M059J (cell line): ENCODE measurements around the gene RHAG. TPM values are rescaled to one million over a fixed set of nuclear protein-coding genes. Genes with fewer than 3 reads are reported as not detected.

Experiments used
- DNase-seq: peaks from one replicate; pipeline ENCODE4 v3.0.0-alpha.2; 2012; ENCODE audit warnings: low read depth
- total RNA-seq: library from RNA; depleted of rRNA; stranded (reverse); fragments of >200 nt; shearing (Covaris generic); gene quantifications from 2 replicates; pipeline ENCODE4 v1.2.3, GENCODE V29; 2014; rRNA removed

RHAG gene
- total RNA-seq, 1 experiment from 2014 or later = not detected

GRCh38 chr6:49564552-49564951 lies 72.1 kb downstream of the RHAG start:
- DNase-seq = no peak

- no peak for DNase-seq
These were observed 73.4 kb downstream of the RHAG start for GRCh38 chr6:49563006-49563886.

- DNase-seq = no peak
These were observed 78.4 kb downstream of the RHAG start for GRCh38 chr6:49558238-49558637.

GRCh38 chr6:49557177-49557576 lies 79.5 kb downstream of the RHAG start:
- no peak for DNase-seq

GRCh38 chr6:49556429-49556837 lies 80.2 kb downstream of the RHAG start:
- peak; percentile 94 for DNase-seq

GRCh38 chr6:49555951-49556350 lies 80.7 kb downstream of the RHAG start:
- peak; percentile 36 for DNase-seq

Other genes with a start within 250 kb of the RHAG start
- 9.3 and 16.7 TPM in 2 replicates for gene MMUT, start 173.6 kb downstream of the RHAG start, total RNA-seq
- gene CENPQ, start 173.5 kb downstream of the RHAG start, total RNA-seq = 32.4 and 34.8 TPM in 2 replicates
- gene GLYATL3, start 136.9 kb downstream of the RHAG start, total RNA-seq = not detected in 2 replicates
- gene C6orf141, start 86.2 kb downstream of the RHAG start, total RNA-seq = 11.7 and 16.6 TPM in 2 replicates
- not detected in 2 replicates for gene CRISP2, start 76.7 kb upstream of the RHAG start, total RNA-seq
- not detected in 2 replicates for gene CRISP3, start 107.5 kb upstream of the RHAG start, total RNA-seq
- not detected in 2 replicates for gene PGK2, start 150.4 kb upstream of the RHAG start, total RNA-seq
- not detected in 2 replicates for gene CRISP1, start 229.7 kb upstream of the RHAG start, total RNA-seq